ENCODE results near the gene LRRC71.

The LRRC71 gene

GRCh38 chr1:156947127-156947526 lies 26.7 kb downstream of the LRRC71 start:
- DNase-seq (ENCODE audit: low spot score), result no peak

GRCh38 chr1:156947818-156948525 lies 27.5 kb downstream of the LRRC71 start:
- no peak for DNase-seq (ENCODE audit: low spot score)

DNA sequence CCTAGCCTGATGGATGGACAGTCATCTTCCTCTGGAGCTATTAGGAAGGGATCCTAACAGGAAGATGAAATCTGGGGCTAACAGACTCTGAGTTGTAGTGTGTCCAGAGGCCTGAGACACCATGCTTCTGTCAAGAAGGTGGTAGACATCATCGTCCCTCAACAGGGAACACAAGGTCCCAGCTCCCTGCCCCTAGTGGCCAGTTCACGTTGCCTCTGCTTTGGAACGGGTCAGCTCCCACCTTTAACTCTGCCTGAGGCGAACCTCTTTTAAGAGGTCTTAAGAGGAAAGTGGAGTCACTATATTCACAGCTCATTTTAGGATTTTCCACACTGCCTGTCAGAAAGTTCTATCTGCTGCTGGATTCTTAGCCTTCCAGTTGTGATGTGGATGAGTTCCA lies 28.3 kb downstream of the LRRC71 start:
- DNase-seq (ENCODE audit: low spot score), result no peak

- DNase-seq (ENCODE audit: low spot score), result no peak
Observed at GRCh38 chr1:156949127-156949526, 28.7 kb downstream of the LRRC71 start.

- DNase-seq (ENCODE audit: low spot score), result no peak
Observed at GRCh38 chr1:156951371-156951770, 30.9 kb downstream of the LRRC71 start.

GRCh38 chr1:156953571-156953970 lies 33.1 kb downstream of the LRRC71 start:
- DNase-seq (ENCODE audit: low spot score), result no peak

DNA sequence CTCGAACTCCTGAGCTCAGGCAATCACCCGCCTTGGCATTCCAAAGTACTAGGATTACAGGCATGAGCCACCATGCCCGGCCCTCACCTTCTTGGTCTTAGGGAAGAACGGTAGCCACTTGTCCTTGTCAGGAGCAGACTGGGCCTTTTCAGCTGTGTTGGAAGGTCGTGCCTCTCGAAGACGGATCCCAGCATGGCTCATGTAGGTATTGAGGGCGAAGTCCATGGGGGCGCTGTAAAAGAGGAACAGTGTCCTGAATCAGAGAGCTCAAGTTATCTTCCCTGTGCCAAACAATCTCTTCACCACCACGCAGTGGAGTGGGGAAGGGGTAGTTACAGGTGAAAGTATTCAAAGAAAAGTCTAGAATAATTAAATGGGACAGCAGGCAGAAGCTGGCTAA lies 35.9 kb downstream of the LRRC71 start:
- DNase-seq (ENCODE audit: low spot score), result no peak

GRCh38 chr1:156957634-156958033 lies 37.2 kb downstream of the LRRC71 start:
- DNase-seq (ENCODE audit: low spot score), result no peak

DNA sequence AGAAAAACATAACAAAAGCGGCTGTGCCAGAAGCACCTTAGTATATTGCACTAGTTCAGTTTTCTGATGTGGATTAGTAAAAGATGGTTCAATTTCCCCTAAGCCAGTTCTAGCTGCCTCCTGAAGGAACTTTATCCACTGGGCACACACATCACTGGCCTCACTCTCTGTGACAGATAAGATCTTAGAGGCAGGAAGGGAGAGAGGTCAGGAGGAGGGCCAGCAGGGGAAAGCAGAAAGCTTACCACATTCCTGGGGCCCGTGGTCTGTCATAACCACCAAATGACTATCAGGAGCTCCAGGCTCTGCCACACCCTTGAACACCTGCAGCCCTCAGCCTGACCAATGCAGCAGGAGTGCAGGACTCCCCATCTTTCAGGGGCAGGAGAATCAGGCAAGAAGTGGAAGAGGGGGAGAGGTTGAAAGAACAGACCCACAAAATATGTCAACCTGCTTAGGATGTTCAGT lies 37.8 kb downstream of the LRRC71 start:
- no peak for DNase-seq (ENCODE audit: low spot score)

DNA sequence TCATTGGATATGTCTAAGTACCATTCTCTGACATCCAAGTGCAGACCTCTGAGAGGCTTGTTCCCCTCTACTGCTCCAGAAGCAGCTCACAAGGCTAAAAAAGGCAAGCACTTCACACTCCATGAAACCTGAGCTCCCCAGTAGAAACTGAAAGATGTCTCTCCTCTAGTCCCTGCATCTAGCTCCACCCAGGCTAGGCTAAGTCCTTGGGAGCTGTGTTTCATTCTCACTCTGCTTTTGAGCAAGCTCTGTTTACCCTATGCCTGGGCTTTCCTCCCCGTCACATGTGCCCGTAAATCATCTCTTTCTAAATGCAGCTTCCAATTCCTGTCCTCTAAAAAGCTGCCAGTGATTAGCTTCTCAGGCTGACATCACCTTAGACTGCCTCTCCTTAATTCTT lies 39.0 kb downstream of the LRRC71 start:
- no peak for DNase-seq (ENCODE audit: low spot score)

- DNase-seq (ENCODE audit: low spot score), result no peak
Observed at GRCh38 chr1:156959925-156960324, 39.5 kb downstream of the LRRC71 start.

- DNase-seq (ENCODE audit: low spot score), result peak; percentile 14
Observed at GRCh38 chr1:156961709-156962108, 41.3 kb downstream of the LRRC71 start.

- DNase-seq (ENCODE audit: low spot score), result peak; percentile 51
Observed at GRCh38 chr1:156963621-156964020, 43.2 kb downstream of the LRRC71 start.

- DNase-seq (ENCODE audit: low spot score), result no peak
Observed at GRCh38 chr1:156964441-156964840, 44.0 kb downstream of the LRRC71 start.

DNA sequence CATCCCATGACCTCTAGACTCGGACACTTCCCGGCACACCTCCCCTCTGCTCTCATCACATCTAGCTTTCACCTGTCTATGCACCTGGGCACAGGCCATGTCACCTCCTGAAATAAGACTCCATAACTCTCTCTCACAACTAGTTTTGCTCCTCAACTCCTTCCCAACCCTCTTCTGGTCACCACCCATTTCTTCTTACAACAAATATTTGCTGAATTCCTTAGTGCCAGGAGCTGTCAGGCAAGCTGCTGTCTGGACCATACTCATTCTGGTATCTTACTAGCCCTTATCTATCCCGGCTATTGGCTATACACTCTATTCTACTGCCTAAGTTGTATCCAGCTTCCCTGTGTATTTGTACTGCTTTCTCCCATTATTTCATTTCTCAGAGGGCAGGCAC lies 49.1 kb downstream of the LRRC71 start:
- DNase-seq (ENCODE audit: low spot score), result no peak

GRCh38 chr1:156970017-156970416 lies 49.6 kb downstream of the LRRC71 start:
- no peak for DNase-seq (ENCODE audit: low spot score)

GRCh38 chr1:156973417-156973816 lies 53.0 kb downstream of the LRRC71 start:
- DNase-seq (ENCODE audit: low spot score), result no peak

DNA sequence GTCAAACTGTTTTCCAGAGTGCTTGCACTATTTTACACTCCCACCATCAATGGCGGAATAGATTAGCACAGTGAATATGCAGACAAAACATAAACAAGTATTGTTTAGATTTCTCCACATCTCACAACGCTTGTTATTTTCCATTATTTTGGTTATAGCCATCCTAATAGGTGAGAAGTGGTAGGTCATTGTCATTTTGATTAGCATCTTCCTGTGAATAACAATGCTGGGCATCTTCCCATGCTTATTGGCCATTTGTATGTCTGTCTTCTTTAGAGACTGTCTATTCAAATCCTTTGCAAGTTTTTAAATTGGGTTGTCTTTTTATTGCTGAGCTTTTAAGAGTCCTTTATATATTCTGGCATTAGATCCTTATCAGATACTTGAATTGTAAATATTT lies 54.7 kb downstream of the LRRC71 start:
- DNase-seq (ENCODE audit: low spot score), result no peak

GRCh38 chr1:156980551-156980950 lies 60.1 kb downstream of the LRRC71 start:
- DNase-seq (ENCODE audit: low spot score), result no peak
